ENCODE data around the gene SLC12A3. TPM values are rescaled to one million over a fixed set of nuclear protein-coding genes. Genes with fewer than 3 reads are reported as not detected.

The SLC12A3 gene
- total RNA-seq = not detected

- Mint-ChIP-seq H3K9me3 (no peaks in the 10 kb centered on the region), H3K4me3 (no peak within 1 kb of the TSS), H3K4me1 (ENCODE audit: low read depth) (peaks cover 41% of the 10 kb centered on the region), H3K27me3 (ENCODE audit: low read depth) (no peaks in the 10 kb centered on the region), H3K36me3 (ENCODE audit: insufficient read depth) (no peaks in the 10 kb centered on the region)
- no peak for DNase-seq
- ATAC-seq = no peak
Measured at GRCh38 chr16:56864960-56865359, at the start of gene SLC12A3. Gene SLC12A3, plus strand, starts transcription at chr16:56865207. Its CDS starts 29 bp downstream, at chr16:56865236.

GRCh38 chr16:56815721-56816120 is 49.3 kb upstream of the SLC12A3 start:
- H3K4me1 Mint-ChIP-seq (ENCODE audit: low read depth) = no peaks in the 10 kb centered on the region
- no peaks in the 10 kb centered on the region for H3K9me3 Mint-ChIP-seq
- DNase-seq = no peak
- no peak overlapping the region for H3K4me3 Mint-ChIP-seq
- H3K36me3 Mint-ChIP-seq (ENCODE audit: insufficient read depth) = peaks cover 12% of the 10 kb centered on the region
- ATAC-seq = no peak
- no peaks in the 10 kb centered on the region for H3K27me3 Mint-ChIP-seq (ENCODE audit: low read depth)

DNA sequence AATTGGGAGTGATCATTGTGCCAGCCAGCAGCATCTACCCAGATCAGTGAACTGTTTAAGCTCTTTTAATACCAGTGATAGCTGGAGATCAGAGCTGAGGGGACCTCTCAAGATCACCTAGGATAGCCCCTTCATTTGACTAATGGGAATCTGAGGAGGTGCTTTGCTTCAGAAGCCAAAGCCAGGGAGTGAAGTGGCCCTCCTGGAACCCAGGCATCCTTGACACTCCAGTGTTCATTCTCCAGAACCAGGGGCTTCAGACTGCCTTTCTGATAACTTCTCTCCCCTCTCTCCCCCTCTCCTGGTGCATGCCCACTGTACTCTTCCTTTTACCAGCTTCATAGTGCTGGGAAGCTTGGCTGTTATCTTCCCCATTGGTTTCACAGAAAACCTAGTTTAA is 48.0 kb upstream of the SLC12A3 start:
- Mint-ChIP-seq H3K36me3 (ENCODE audit: insufficient read depth) (peaks cover 19% of the 10 kb centered on the region), H3K27me3 (ENCODE audit: low read depth) (no peaks in the 10 kb centered on the region), H3K9me3 (no peaks in the 10 kb centered on the region), H3K4me3 (no peak overlapping the region), H3K4me1 (ENCODE audit: low read depth) (no peaks in the 10 kb centered on the region)
- DNase-seq (no peak), ATAC-seq (no peak)

DNA sequence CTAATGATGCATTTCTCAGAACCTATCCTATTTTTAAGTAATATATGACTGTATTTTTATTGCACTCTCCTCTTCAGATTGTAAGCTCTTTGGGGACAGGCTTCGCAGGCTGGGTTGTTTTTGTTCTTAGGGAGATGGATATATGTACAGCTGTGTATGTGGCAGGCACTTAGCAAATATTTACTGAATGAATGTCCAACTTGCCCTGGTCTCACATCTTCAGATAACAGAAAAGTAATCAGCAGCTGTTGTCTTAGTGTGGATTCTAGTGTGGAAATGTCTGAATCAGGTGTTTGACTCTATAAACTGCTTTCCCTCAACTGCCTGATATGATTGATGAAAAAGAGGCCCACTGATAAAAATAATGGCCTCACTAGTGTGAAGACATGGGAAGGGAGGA is 47.1 kb upstream of the SLC12A3 start:
- H3K4me3 Mint-ChIP-seq = no peak overlapping the region
- ATAC-seq = no peak
- H3K4me1 Mint-ChIP-seq (ENCODE audit: low read depth) = no peaks in the 10 kb centered on the region
- DNase-seq = no peak
- no peaks in the 10 kb centered on the region for H3K9me3 Mint-ChIP-seq
- peaks cover 20% of the 10 kb centered on the region for H3K36me3 Mint-ChIP-seq (ENCODE audit: insufficient read depth)
- no peaks in the 10 kb centered on the region for H3K27me3 Mint-ChIP-seq (ENCODE audit: low read depth)

- ATAC-seq (no peak), DNase-seq (no peak)
- H3K9me3 Mint-ChIP-seq = no peaks in the 10 kb centered on the region
- no peak overlapping the region for H3K4me3 Mint-ChIP-seq
- H3K36me3 Mint-ChIP-seq (ENCODE audit: insufficient read depth) = peaks cover 28% of the 10 kb centered on the region
- no peaks in the 10 kb centered on the region for H3K27me3 Mint-ChIP-seq (ENCODE audit: low read depth)
- H3K4me1 Mint-ChIP-seq (ENCODE audit: low read depth) = no peaks in the 10 kb centered on the region
Measured at GRCh38 chr16:56823081-56823733, 41.8 kb upstream of the SLC12A3 start.

DNA sequence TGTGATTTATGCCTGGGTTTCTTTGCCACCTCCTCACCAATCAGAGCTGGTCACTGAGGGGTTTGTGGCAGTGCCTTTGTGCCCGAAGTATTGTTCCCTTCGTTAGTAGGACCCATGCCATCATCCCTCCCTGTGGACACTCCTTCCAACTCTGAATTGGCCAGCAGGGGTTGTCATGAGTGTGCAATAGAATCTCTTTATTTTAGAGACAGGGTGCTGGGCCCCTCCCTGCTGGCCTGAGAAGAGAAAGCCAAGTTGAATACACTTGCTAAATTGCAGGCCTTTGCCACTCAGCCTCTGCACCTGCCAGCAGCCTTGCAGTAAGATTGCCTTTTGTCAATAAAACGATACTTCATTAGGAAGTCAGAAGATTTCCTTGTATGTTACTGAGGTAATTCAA is 40.7 kb upstream of the SLC12A3 start:
- Mint-ChIP-seq H3K27me3 (ENCODE audit: low read depth) (no peaks in the 10 kb centered on the region), H3K4me1 (ENCODE audit: low read depth) (no peaks in the 10 kb centered on the region), H3K9me3 (no peaks in the 10 kb centered on the region), H3K36me3 (ENCODE audit: insufficient read depth) (peaks cover 31% of the 10 kb centered on the region), H3K4me3 (no peak overlapping the region)
- no peak for DNase-seq
- no peak for ATAC-seq

DNA sequence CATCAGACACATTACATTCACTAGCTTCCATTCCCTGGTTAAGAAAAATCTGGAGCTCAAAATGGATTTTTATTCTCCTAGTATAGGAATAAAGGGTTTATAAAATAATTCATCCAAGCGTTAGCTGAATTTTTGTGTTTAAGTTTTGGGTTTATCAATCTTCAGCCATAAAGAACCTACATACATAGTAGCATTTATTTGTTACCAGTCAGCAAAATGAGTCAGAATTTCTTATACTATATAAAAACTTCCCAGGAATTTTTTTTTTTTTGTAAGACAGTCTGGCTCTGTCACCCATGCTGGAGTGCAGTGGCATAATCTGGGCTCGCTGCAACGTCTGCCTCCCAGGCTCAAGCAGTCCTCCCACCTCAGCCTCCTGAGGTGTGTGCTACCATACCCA is 40.2 kb upstream of the SLC12A3 start:
- Mint-ChIP-seq H3K9me3 (no peaks in the 10 kb centered on the region), H3K4me1 (ENCODE audit: low read depth) (no peaks in the 10 kb centered on the region), H3K36me3 (ENCODE audit: insufficient read depth) (peaks cover 33% of the 10 kb centered on the region), H3K4me3 (no peak overlapping the region), H3K27me3 (ENCODE audit: low read depth) (no peaks in the 10 kb centered on the region)
- DNase-seq = no peak
- no peak for ATAC-seq

DNA sequence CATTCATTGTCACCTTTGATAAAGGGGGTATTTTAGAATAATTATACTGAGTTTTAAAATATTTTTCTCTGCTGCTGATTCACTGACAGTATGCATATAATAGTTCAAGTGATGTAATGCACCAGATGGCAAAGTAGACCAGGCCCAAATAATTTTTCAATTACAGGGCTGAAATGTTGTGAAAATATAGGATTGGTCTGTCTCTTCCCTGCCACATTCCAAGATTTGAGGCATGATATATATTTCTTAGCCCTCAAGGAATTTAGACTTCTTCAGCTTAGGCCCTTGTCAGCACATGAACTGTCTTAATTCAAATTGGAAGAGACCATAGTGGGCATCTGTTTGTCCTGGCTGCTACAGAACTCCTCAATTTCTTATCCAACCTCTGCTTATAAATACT is 39.2 kb upstream of the SLC12A3 start:
- H3K27me3 Mint-ChIP-seq (ENCODE audit: low read depth) = no peaks in the 10 kb centered on the region
- H3K4me1 Mint-ChIP-seq (ENCODE audit: low read depth) = no peaks in the 10 kb centered on the region
- H3K4me3 Mint-ChIP-seq = no peak overlapping the region
- H3K9me3 Mint-ChIP-seq = no peaks in the 10 kb centered on the region
- H3K36me3 Mint-ChIP-seq (ENCODE audit: insufficient read depth) = peaks cover 35% of the 10 kb centered on the region
- DNase-seq (no peak), ATAC-seq (no peak)

DNA sequence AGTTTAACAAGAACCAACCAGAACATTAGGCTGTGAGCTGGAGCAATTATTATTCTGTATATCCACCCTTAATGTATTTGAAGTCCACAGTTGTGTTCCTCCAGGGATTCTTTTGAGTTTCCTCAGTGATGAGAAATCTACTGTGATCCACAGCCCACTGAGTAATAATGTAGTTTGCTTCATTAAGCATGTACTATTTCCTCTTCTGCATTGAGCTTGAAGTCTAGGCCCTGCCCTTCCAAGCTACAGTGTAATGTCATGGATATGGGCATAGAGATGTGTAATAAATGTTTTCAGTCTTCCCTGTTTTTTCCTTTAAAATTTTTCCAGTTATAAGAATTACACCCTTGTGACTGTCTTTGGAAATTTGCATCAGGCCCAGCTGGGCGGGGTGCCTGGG is 36.4 kb upstream of the SLC12A3 start:
- Mint-ChIP-seq H3K36me3 (ENCODE audit: insufficient read depth) (peaks cover 46% of the 10 kb centered on the region), H3K4me1 (ENCODE audit: low read depth) (no peaks in the 10 kb centered on the region)

DNA sequence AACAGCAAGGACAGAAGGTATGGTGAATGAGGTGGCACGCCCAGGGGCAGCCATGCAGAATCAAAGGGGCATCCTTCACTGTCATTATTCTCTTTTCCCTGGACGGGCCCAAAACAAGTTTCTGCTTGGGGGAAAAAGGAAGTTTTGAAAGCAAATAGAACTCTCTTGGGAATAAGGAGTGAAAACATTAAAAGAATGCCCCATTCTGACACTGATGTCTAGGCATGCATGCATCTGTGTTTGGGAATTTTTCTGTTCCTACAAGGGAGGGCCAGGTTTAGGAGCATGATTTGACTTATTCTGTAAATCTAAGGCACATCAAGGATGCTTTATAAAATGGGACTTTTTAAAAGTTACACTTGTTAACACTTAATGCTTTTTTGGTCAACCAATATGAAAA is 34.3 kb upstream of the SLC12A3 start:
- Mint-ChIP-seq H3K27me3 (ENCODE audit: low read depth) (no peaks in the 10 kb centered on the region), H3K36me3 (ENCODE audit: insufficient read depth) (peaks cover 54% of the 10 kb centered on the region)
- ATAC-seq = no peak

More for the DNA sequence above, 36.4 kb upstream of the SLC12A3 start:
- Mint-ChIP-seq H3K4me3 (no peak overlapping the region), H3K27me3 (ENCODE audit: low read depth) (no peaks in the 10 kb centered on the region), H3K9me3 (no peaks in the 10 kb centered on the region)
- no peak for ATAC-seq
- no peak for DNase-seq

GRCh38 chr16:56832768-56833167 is 32.2 kb upstream of the SLC12A3 start:
- Mint-ChIP-seq H3K4me3 (no peak overlapping the region), H3K36me3 (ENCODE audit: insufficient read depth) (peaks cover 62% of the 10 kb centered on the region), H3K4me1 (ENCODE audit: low read depth) (peaks cover under 1% of the 10 kb centered on the region), H3K9me3 (no peaks in the 10 kb centered on the region), H3K27me3 (ENCODE audit: low read depth) (no peaks in the 10 kb centered on the region)
- DNase-seq = no peak
- ATAC-seq = peak in 1 of 2 donors; percentile 10

More for the DNA sequence above, 34.3 kb upstream of the SLC12A3 start:
- no peaks in the 10 kb centered on the region for H3K4me1 Mint-ChIP-seq (ENCODE audit: low read depth)
- DNase-seq = no peak
- no peaks in the 10 kb centered on the region for H3K9me3 Mint-ChIP-seq
- H3K4me3 Mint-ChIP-seq = no peak overlapping the region

DNA sequence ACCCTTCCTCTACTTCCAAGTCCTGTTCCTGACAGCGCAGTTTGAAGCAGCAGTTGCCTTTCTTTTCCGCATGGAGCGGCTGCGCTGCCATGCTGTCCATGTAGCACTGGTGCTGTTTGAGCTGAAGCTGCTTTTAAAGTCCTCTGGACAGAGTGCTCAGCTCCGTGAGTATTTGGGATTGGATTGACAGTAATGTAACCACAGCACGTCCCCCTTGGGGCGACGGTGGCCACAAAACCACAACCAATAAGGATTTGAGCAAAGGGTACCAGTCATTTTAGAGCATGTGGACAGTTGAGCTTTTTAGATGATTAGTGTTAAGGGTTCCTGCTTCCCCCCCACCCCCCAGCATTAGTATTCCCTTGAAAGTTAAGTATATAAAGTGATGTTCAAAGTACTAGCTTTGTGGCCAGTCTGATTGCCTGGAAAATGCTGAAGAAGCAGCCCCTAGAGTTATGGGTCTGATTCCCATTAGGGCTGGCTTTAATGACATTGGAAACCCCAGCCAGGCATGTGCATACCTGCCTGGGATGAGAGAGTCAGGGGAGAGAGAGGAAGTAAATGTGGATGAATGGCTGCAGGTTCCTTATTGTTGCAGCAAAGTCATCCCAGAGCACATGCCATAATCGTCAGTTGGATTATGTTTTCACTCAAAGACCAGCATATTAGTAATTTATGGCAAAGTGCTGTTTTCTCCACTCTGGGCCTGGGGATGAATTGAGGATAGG is 31.6 kb upstream of the SLC12A3 start:
- DNase-seq (no peak), ATAC-seq (no peak)

DNA sequence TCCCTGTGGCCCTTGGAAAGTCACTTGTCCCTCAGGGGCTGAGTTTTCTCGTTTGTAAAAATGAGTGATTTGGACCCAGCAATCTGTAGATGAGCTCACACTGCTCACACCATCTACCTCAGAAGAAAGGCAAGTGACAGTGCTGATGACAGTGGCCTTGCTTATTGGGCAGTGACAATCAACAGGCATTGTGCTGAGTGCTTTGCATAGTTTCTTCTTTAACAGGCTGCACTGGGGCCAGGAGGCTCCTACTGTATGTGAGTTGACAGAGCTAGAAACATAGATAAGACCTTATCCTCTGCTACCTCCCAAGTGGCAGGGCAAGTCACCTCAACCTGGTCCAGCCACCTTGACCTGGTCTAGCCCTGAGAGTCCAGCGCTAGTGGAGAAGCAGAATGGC is 29.7 kb upstream of the SLC12A3 start:
- peaks cover 73% of the 10 kb centered on the region for H3K36me3 Mint-ChIP-seq (ENCODE audit: insufficient read depth)
- DNase-seq = no peak
- no peaks in the 10 kb centered on the region for H3K9me3 Mint-ChIP-seq
- no peak for ATAC-seq
- no peaks in the 10 kb centered on the region for H3K27me3 Mint-ChIP-seq (ENCODE audit: low read depth)
- peaks cover 14% of the 10 kb centered on the region for H3K4me1 Mint-ChIP-seq (ENCODE audit: low read depth)
- H3K4me3 Mint-ChIP-seq = no peak overlapping the region

More for the DNA sequence above, 31.6 kb upstream of the SLC12A3 start:
- no peak overlapping the region for H3K4me3 Mint-ChIP-seq
- peaks cover 68% of the 10 kb centered on the region for H3K36me3 Mint-ChIP-seq (ENCODE audit: insufficient read depth)
- peaks cover 7% of the 10 kb centered on the region for H3K4me1 Mint-ChIP-seq (ENCODE audit: low read depth)
- H3K27me3 Mint-ChIP-seq (ENCODE audit: low read depth) = no peaks in the 10 kb centered on the region
- H3K9me3 Mint-ChIP-seq = no peaks in the 10 kb centered on the region

GRCh38 chr16:56836410-56837230 is 28.4 kb upstream of the SLC12A3 start:
- ATAC-seq = no peak
- Mint-ChIP-seq H3K4me3 (no peak overlapping the region), H3K4me1 (ENCODE audit: low read depth) (peaks cover 14% of the 10 kb centered on the region), H3K36me3 (ENCODE audit: insufficient read depth) (peaks cover 78% of the 10 kb centered on the region), H3K27me3 (ENCODE audit: low read depth) (no peaks in the 10 kb centered on the region), H3K9me3 (no peaks in the 10 kb centered on the region)
- DNase-seq = no peak
